ENCODE data around the gene SLC45A1. TPM values are rescaled to one million over a fixed set of nuclear protein-coding genes. Genes with fewer than 3 reads are reported as not detected.

The SLC45A1 gene
- total and polyA plus RNA-seq, 2 of the 4 experiments (the other 2 are of a cell fraction) = 0.72 to 3.9 TPM

DNA sequence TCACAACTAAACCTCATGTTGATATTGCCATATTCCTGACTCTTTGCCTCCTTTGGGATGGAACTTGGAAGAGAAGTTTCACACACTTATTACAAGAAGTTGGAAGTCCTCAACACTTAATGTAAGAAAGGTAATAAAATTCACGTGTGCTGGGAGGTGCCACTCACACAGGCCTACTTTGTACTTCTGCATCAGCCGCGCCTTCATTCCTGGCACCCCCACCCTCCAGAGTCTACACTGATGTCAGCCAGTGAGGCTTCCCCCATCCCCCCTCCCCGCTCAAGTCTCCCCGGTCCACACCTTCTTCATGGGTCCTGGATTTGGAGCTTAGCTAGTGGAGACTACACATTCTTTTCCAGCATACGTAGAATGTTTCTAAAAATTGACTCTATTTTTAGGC, 24.8 kb upstream of the SLC45A1 start:
- no peak for TF ChIP-seq MAZ (IDR thresholded peaks at IDR 0.05; ENCODE audit: borderline replicate concordance, low read depth, low read length)
- no peak overlapping the region for H2BK120ac ChIP-seq (ENCODE audit: low read depth, low read length)
- H3K4me1 ChIP-seq (ENCODE audit: control insufficient read depth, insufficient read depth, low read length) = peaks cover 2% of the 10 kb centered on the region; the same call in 1 of the 2 replicates
- no peaks in the 10 kb centered on the region; the same call in 1 of the 2 replicates for H3K9me1 ChIP-seq (ENCODE audit: insufficient read depth, low read length)
- H3K9ac ChIP-seq (ENCODE audit: low read depth, low read length) = no peak overlapping the region
- ATAC-seq (ENCODE audit: low read depth) = no peak
- no peaks in the 10 kb centered on the region for H3K36me3 ChIP-seq (ENCODE audit: control insufficient read depth, insufficient read depth, low read length)
- H2BK20ac ChIP-seq (ENCODE audit: low read depth, low read length) = no peak overlapping the region
- H3K14ac ChIP-seq (replicated peaks; ENCODE audit: low read depth, low read length) = peak overlapping the region; percentile 66; the same call in 1 of the 2 replicates
- H2BK5ac ChIP-seq (ENCODE audit: low read depth, low read length, poor library complexity, severe bottlenecking) = no peak overlapping the region
- no peak overlapping the region for H3K18ac ChIP-seq (ENCODE audit: low read depth, low read length)
- H2AK5ac ChIP-seq (ENCODE audit: low read depth, low read length) = no peak overlapping the region
- no peak overlapping the region for H4K5ac ChIP-seq (ENCODE audit: low read depth, low read length)
- H4K20me1 ChIP-seq (ENCODE audit: insufficient read depth, low read length) = no peaks in the 10 kb centered on the region
- dilution Hi-C loops (cut with HindIII; ENCODE audit: low sequenced_read_pairs, unreplicated experiment) = no loop called here
- no peaks in the 10 kb centered on the region for H3K79me1 ChIP-seq (ENCODE audit: low read depth in 1 of 2, low read length in 2 of 2)
- H3K4me3 ChIP-seq (ENCODE audit: insufficient read depth, low read depth, low read length) = no peak overlapping the region
- intact Hi-C loops (cut with micrococcal nuclease) = no loop called here
- H3K23ac ChIP-seq (ENCODE audit: low read depth, low read length) = no peak overlapping the region
- DNase-seq = no peak
- BruUV-seq (replicated peaks) = no TSS peak
- POLR2A ChIA-PET (ENCODE audit: unreplicated experiment) = no interaction called here
- no peak overlapping the region for H3K4ac ChIP-seq (ENCODE audit: low read depth, low read length)
- no peaks in the 10 kb centered on the region for H3K27me3 ChIP-seq (ENCODE audit: control insufficient read depth, insufficient read depth, low read length)
- no peak overlapping the region for H3K27ac ChIP-seq (ENCODE audit: insufficient read depth, low read length)
- no peak overlapping the region for H2AFZ ChIP-seq (replicated peaks; ENCODE audit: low read length, poor library complexity)
- H3K56ac ChIP-seq (ENCODE audit: extremely low read depth, insufficient read depth, low read length) = no peak overlapping the region
- no peak overlapping the region for H4K91ac ChIP-seq (ENCODE audit: insufficient read depth, low read depth, low read length)
- no peak overlapping the region for H2AK9ac ChIP-seq (replicated peaks; ENCODE audit: low read depth, low read length, poor library complexity)
- H3K4me2 ChIP-seq (ENCODE audit: low read depth, low read length) = no peak overlapping the region
- in situ Hi-C loops (cut with MboI; ENCODE audit: low sequenced_read_pairs) = no loop called here
- WGBS, 2 experiments (ENCODE audit: extremely low coverage in 2 of 2, insufficient read length in 1 of 2) = no CpG with 5 or more reads among the region's 6 CpGs
- no peak overlapping the region for H4K8ac ChIP-seq (ENCODE audit: low read depth in 2 of 2, low read length in 2 of 2)
- H2BK15ac ChIP-seq (ENCODE audit: low read depth, low read length) = no peak overlapping the region
- CTCF ChIA-PET = no interaction called here
- no peaks in the 10 kb centered on the region for H3K9me3 ChIP-seq (ENCODE audit: control insufficient read depth, insufficient read depth, low read length)

All from IMR-90 (cell line).